HepG2 (cell line): Measurements from ENCODE around the gene MAP2K7. TPM values are rescaled to one million over a fixed set of nuclear protein-coding genes. Genes with fewer than 3 reads are reported as not detected.
A peak's percentile ranks its signal among the peaks of the same experiment; 100 is the strongest.

Source experiments
- ATF2 ChIP-seq: sonication (generic); formaldehyde crosslinking; IDR thresholded peaks from 2 replicates; pipeline ENCODE4 v1.4.0; 2020; ENCODE audit warnings: missing genetic modification reagents
- ATM ChIP-seq: fragments of 450-650 bp; IDR thresholded peaks from 2 replicates; pipeline ENCODE4 v1.7.1; 2017; ENCODE audit warnings: mild to moderate bottlenecking, borderline replicate concordance
- HNRNPH1 ChIP-seq: fragments of 200-400 bp; formaldehyde crosslinking; optimal IDR thresholded peaks from 2 replicates; pipeline ENCODE3; 2017; ENCODE audit warnings: mild to moderate bottlenecking, low read depth, low read length
- IKZF4 ChIP-seq: sonication (generic); formaldehyde crosslinking; IDR thresholded peaks from 2 replicates; pipeline ENCODE4 v1.5.1; 2020; ENCODE audit warnings: borderline replicate concordance, mild to moderate bottlenecking, low read depth, missing genetic modification reagents; ENCODE audit errors: not compliant biosample characterization
- MYPOP ChIP-seq: sonication (generic); formaldehyde crosslinking; IDR thresholded peaks from 2 replicates; pipeline ENCODE4 v1.8.1; 2023; ENCODE audit warnings: mild to moderate bottlenecking, moderate library complexity, missing genetic modification reagents
- NFATC3 ChIP-seq: sonication (generic); formaldehyde crosslinking; IDR thresholded peaks from 2 replicates; pipeline ENCODE4 v1.5.1; 2020; ENCODE audit warnings: mild to moderate bottlenecking, missing genetic modification reagents
- NKX3-1 ChIP-seq: sonication (generic); formaldehyde crosslinking; IDR thresholded peaks from 2 replicates; pipeline ENCODE4 v1.5.0; 2020; ENCODE audit warnings: missing genetic modification reagents
- RARA ChIP-seq: IDR thresholded peaks from 2 replicates; pipeline ENCODE4 v1.6.1; 2016; ENCODE audit warnings: missing genetic modification reagents, missing compliant biosample characterization
- STAG1 ChIP-seq: sonication (generic); formaldehyde crosslinking; IDR thresholded peaks from 2 replicates; pipeline ENCODE4 v1.4.0; 2020; ENCODE audit warnings: missing genetic modification reagents
- WIZ ChIP-seq: sonication (generic); formaldehyde crosslinking; IDR thresholded peaks from 2 replicates; pipeline ENCODE4 v1.5.1; 2020; ENCODE audit warnings: mild to moderate bottlenecking, missing genetic modification reagents
- ZBTB14 ChIP-seq: sonication (generic); formaldehyde crosslinking; IDR thresholded peaks from 2 replicates; pipeline ENCODE4 v1.4.0; 2020; ENCODE audit warnings: missing genetic modification reagents
- ZNF33A ChIP-seq: sonication (generic); formaldehyde crosslinking; IDR thresholded peaks from 2 replicates; pipeline ENCODE4 v1.5.1; 2020; ENCODE audit warnings: missing genetic modification reagents, mild to moderate bottlenecking, moderate library complexity, borderline replicate concordance
- ZNF414 ChIP-seq: sonication (generic); formaldehyde crosslinking; IDR thresholded peaks from 2 replicates; pipeline ENCODE4 v1.5.0; 2020; ENCODE audit warnings: missing genetic modification reagents
- ZNF652 ChIP-seq: IDR thresholded peaks from 2 replicates; pipeline ENCODE4 v1.6.1; 2016; ENCODE audit warnings: low read depth, borderline replicate concordance
- ZNF674 ChIP-seq: sonication (generic); formaldehyde crosslinking; IDR thresholded peaks from 2 replicates; pipeline ENCODE4 v1.5.0; 2020; ENCODE audit warnings: low read depth, mild to moderate bottlenecking, missing genetic modification reagents
- ZNF839 ChIP-seq: sonication (generic); formaldehyde crosslinking; IDR thresholded peaks from 2 replicates; pipeline ENCODE4 v1.4.0; 2020; ENCODE audit warnings: missing genetic modification reagents, mild to moderate bottlenecking, borderline replicate concordance
- polyA plus RNA-seq, 8 experiments: library from polyadenylated mRNA; depleted of rRNA in 3 of 8; stranded (reverse) in 7 of 8; unstranded in 1 of 8; fragments of >200 nt; fragmentation: Illumina TruSeq in 4 of 8; extraction: Trizol in 4 of 8; gene quantifications; 2 replicates each; pipeline versions ENCODE4 v1.2.1 to v1.2.3, GENCODE V29; 2011 to 2016; ENCODE audit warnings: low read depth in 4 of 8, missing spikeins in 1 of 8, mixed read lengths in 1 of 8; ENCODE audit not compliant: insufficient read depth in 1 of 8
- total RNA-seq, 5 experiments: library from RNA; depleted of rRNA; stranded (reverse); fragments of >200 nt; fragmentation: Illumina TruSeq; extraction: Trizol; gene quantifications; 2 replicates each; pipeline ENCODE4 v1.2.3, GENCODE V29; 2016; ENCODE audit warnings: low read depth in 1 of 5
- TF ChIP-seq, protein P1 (sequence below): sonication (generic); formaldehyde crosslinking; IDR thresholded peaks from 2 replicates; pipeline ENCODE4 v1.4.0; 2020; ENCODE audit warnings: mild to moderate bottlenecking, missing genetic modification reagents, borderline replicate concordance
- TF ChIP-seq, protein P2 (sequence below): sonication (generic); formaldehyde crosslinking; IDR thresholded peaks from 2 replicates; pipeline ENCODE4 v1.5.1; 2020; ENCODE audit warnings: mild to moderate bottlenecking, missing genetic modification reagents, borderline replicate concordance

The MAP2K7 gene
- total and polyA plus RNA-seq, 2 of the 13 experiments (the other 11 are each of a cell fraction or from before 2014, with no cell fraction given) = 9.0 to 10.8 TPM

GRCh38 chr19:7869453-7869909 is 34.2 kb upstream of the MAP2K7 start (continued):
- TF ChIP-seq ZNF652 (CRISPR knock-in tag) (no peak), RARA (CRISPR knock-in tag) (no peak), IKZF4 (CRISPR knock-in tag) (no peak), ATM (no peak), STAG1 (CRISPR knock-in tag) (no peak; the same call in 1 of the 2 replicates), HNRNPH1 (no peak), ZNF674 (no peak), ATF2 (CRISPR knock-in tag) (0 out of 2 replicates have a peak, but pooled peaks have one; percentile 20), ZNF839 (no peak), MYPOP (0 out of 2 replicates have a peak, but pooled peaks have one; percentile 11), NFATC3 (CRISPR knock-in tag) (no peak), ZBTB14 (CRISPR knock-in tag) (0 out of 2 replicates have a peak, but pooled peaks have one; percentile 12), ZNF33A (CRISPR knock-in tag) (no peak), ZNF414 (CRISPR knock-in tag) (no peak), WIZ (CRISPR knock-in tag) (no peak), NKX3-1 (CRISPR knock-in tag) (no peak)
- TF ChIP-seq, protein P1, sequence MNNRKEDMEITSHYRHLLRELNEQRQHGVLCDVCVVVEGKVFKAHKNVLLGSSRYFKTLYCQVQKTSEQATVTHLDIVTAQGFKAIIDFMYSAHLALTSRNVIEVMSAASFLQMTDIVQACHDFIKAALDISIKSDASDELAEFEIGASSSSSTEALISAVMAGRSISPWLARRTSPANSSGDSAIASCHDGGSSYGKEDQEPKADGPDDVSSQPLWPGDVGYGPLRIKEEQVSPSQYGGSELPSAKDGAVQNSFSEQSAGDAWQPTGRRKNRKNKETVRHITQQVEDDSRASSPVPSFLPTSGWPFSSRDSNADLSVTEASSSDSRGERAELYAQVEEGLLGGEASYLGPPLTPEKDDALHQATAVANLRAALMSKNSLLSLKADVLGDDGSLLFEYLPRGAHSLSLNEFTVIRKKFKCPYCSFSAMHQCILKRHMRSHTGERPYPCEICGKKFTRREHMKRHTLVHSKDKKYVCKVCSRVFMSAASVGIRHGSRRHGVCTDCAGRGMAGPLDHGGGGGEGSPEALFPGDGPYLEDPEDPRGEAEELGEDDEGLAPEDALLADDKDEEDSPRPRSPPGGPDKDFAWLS = no peak
- TF ChIP-seq, protein P2, sequence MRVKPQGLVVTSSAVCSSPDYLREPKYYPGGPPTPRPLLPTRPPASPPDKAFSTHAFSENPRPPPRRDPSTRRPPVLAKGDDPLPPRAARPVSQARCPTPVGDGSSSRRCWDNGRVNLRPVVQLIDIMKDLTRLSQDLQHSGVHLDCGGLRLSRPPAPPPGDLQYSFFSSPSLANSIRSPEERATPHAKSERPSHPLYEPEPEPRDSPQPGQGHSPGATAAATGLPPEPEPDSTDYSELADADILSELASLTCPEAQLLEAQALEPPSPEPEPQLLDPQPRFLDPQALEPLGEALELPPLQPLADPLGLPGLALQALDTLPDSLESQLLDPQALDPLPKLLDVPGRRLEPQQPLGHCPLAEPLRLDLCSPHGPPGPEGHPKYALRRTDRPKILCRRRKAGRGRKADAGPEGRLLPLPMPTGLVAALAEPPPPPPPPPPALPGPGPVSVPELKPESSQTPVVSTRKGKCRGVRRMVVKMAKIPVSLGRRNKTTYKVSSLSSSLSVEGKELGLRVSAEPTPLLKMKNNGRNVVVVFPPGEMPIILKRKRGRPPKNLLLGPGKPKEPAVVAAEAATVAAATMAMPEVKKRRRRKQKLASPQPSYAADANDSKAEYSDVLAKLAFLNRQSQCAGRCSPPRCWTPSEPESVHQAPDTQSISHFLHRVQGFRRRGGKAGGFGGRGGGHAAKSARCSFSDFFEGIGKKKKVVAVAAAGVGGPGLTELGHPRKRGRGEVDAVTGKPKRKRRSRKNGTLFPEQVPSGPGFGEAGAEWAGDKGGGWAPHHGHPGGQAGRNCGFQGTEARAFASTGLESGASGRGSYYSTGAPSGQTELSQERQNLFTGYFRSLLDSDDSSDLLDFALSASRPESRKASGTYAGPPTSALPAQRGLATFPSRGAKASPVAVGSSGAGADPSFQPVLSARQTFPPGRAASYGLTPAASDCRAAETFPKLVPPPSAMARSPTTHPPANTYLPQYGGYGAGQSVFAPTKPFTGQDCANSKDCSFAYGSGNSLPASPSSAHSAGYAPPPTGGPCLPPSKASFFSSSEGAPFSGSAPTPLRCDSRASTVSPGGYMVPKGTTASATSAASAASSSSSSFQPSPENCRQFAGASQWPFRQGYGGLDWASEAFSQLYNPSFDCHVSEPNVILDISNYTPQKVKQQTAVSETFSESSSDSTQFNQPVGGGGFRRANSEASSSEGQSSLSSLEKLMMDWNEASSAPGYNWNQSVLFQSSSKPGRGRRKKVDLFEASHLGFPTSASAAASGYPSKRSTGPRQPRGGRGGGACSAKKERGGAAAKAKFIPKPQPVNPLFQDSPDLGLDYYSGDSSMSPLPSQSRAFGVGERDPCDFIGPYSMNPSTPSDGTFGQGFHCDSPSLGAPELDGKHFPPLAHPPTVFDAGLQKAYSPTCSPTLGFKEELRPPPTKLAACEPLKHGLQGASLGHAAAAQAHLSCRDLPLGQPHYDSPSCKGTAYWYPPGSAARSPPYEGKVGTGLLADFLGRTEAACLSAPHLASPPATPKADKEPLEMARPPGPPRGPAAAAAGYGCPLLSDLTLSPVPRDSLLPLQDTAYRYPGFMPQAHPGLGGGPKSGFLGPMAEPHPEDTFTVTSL (CRISPR knock-in tag) = no peak
